Activated CD4-positive, alpha-beta T cell treated with anti-CD3 and anti-CD28 coated beads, Interleukin-2, amount 50 U/mL, for 48 hours (primary cell): ENCODE measurements around the gene ITGA11.
"Not testable (repeated sequence)": the region's sequence is repeated elsewhere in the genome, so short reads cannot be mapped to it uniquely, and the experiment has no call there.

Source experiments
- DNase-seq, 2 experiments: peaks; one replicate each; pipeline ENCODE4 v3.0.0-alpha.2; 2020

The ITGA11 gene

GRCh38 chr15:68424754-68425390 lies 7.1 kb downstream of the ITGA11 start:
- DNase-seq = no peak

- no peak for DNase-seq
These were observed 8.3 kb downstream of the ITGA11 start for GRCh38 chr15:68423359-68424296.

- not testable (repeated sequence) for DNase-seq
These were observed 9.4 kb downstream of the ITGA11 start for GRCh38 chr15:68422403-68423145.

GRCh38 chr15:68421798-68422402 lies 10.1 kb downstream of the ITGA11 start:
- DNase-seq = no peak

- no peak for DNase-seq
These were observed 10.8 kb downstream of the ITGA11 start for GRCh38 chr15:68421115-68421551.

- no peak for DNase-seq
These were observed 11.7 kb downstream of the ITGA11 start for GRCh38 chr15:68420186-68420684.

- no peak for DNase-seq
These were observed 12.4 kb downstream of the ITGA11 start for GRCh38 chr15:68419301-68420175.

- DNase-seq = no peak
These were observed 13.3 kb downstream of the ITGA11 start for GRCh38 chr15:68418611-68419161.

- no peak for DNase-seq
These were observed 14.1 kb downstream of the ITGA11 start for GRCh38 chr15:68417897-68418296.

- no peak for DNase-seq
These were observed 14.9 kb downstream of the ITGA11 start for GRCh38 chr15:68417051-68417450.

GRCh38 chr15:68416158-68416535 lies 15.8 kb downstream of the ITGA11 start:
- no peak for DNase-seq

- DNase-seq = no peak
These were observed 16.3 kb downstream of the ITGA11 start for GRCh38 chr15:68415501-68416157.

- no peak for DNase-seq
These were observed 16.9 kb downstream of the ITGA11 start for GRCh38 chr15:68415061-68415460.

GRCh38 chr15:68414591-68414990 lies 17.4 kb downstream of the ITGA11 start:
- DNase-seq = no peak

- DNase-seq = no peak
These were observed 17.8 kb downstream of the ITGA11 start for GRCh38 chr15:68414206-68414555.

GRCh38 chr15:68413363-68414205 lies 18.4 kb downstream of the ITGA11 start:
- DNase-seq = no peak

GRCh38 chr15:68412218-68412617 lies 19.7 kb downstream of the ITGA11 start:
- DNase-seq = no peak

GRCh38 chr15:68411735-68412134 lies 20.2 kb downstream of the ITGA11 start:
- DNase-seq = no peak

GRCh38 chr15:68411343-68411675 lies 20.7 kb downstream of the ITGA11 start:
- DNase-seq = no peak
